ENCODE data around the gene MYCBP2. TPM values are rescaled to one million over a fixed set of nuclear protein-coding genes. Genes with fewer than 3 reads are reported as not detected.
"Not testable (repeated sequence)": the region's sequence is repeated elsewhere in the genome, so short reads cannot be mapped to it uniquely, and the experiment has no call there.

Gene MYCBP2
- total RNA-seq, 1 donor from 2014 or later, result 71.3 TPM

DNA sequence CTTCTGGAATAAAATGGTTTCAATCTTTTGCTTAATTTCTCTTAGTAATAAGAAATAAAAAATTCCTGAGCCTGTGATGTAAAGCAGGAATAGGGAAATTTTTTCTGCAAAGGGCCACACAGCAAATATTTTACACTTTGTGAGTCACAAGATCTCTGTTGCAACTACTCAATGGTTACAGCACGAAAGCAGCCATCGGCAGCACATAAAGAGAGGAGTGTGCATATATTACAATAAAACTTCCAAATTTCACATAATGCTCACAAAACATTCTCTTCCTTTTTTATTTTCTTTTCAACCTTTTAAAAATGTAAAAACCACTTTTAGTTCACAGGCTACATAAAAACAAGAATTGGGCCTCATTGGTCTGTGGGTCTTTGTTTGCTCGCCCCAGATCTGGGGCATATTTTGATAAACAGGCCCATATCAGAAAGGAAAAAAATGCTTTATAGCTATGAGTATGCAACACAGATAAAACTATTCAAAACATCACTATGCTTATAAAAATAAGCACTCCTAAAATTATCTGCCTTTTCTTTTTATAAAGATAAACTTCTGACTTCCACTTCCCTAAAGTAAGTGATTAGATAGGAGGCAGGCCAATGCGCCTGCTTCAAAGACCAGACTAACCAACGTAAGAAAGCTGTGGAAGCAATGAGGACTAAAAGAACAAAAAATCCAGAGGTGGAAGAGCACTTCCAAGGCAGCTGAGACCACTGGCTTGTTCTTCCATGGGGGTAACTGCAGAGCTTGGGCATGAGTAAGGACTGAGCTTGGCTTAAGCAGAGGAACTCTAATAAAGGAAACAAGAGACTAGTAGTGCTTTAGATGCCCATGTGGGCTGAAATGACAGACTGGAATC is 26.5 kb downstream of the MYCBP2 start:
- no peak for DNase-seq (ENCODE audit: low read depth)

DNA sequence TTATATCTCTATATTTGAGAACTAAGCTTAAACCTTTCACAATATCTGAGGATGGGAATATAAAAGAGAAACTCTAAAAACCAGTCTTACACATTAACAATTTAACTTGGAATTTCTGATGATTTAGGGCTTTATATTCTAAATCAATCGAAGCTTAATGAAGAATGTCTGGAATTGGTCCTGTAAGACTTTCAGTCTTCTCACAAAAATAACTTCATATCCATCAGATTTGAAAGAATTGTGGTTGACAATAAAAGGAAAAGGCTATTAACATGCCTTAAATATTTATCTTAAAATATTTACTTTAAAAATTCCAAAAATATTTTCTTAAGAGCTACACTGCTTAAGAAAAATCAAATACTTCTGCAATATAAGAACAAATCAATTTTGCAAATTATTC is 27.3 kb downstream of the MYCBP2 start:
- no peak for DNase-seq (ENCODE audit: low read depth)

DNA sequence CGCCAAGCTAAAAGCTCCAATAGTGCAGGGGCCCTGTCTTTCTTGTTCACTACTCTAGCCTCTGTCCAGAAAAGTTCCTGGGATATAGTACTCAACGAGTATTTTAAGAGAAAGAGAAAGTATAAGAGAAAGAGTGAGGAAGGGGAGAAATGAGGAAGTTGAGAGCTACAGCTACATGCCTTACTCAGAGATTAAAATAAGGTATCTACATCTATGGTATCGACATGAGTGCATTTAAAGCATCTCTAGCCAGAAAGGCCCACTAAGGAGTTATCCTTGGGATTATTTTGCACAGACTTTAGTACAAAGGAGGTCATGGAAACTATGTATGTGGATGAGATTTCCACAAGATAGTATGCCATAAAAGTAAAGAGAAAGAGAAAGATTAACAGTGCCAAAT is 28.5 kb downstream of the MYCBP2 start:
- no peak for DNase-seq (ENCODE audit: low read depth)

- DNase-seq (ENCODE audit: low read depth), result no peak
Measured at GRCh38 chr13:77291774-77292173, 35.1 kb downstream of the MYCBP2 start.

DNA sequence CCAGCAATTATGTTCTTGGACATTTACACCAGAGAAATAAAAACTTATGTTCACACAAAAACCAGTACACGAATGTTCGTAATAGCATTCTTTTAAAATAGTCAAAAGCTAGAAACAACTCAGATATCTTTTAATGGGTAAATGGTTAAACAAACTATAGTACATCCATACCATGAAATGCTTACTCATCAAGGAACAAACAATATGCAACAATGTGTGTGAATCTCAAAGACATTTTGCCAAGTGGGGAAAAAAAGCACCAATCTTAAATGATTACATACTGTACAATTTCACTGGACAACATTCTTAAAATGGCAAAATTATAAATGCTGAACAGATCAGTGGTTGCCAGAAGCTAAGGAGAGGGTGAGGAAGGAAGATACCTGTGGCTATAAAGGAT is 36.6 kb downstream of the MYCBP2 start:
- no peak for DNase-seq (ENCODE audit: low read depth)

- DNase-seq (ENCODE audit: low read depth), result no peak
Measured at GRCh38 chr13:77289851-77290250, 37.0 kb downstream of the MYCBP2 start.

DNA sequence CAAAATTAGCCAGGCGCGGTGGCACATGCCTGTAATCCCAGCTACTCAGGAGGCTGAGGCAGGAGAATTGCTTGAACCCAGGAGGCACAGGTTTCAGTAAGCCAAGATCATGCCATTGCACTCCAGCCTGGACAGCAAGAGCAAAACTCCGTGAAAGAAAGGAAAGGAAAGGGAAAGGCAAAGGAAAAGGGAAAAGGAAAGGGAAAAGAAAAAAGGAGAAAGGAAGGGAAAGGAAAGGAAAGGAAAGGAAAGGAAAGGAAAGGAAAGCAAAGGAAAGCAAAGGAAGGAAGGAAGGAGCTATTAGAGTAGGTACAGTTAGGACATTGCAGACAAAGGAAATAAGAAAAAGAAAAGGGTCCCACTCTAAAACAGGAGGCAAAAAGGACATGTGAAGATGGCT is 41.3 kb downstream of the MYCBP2 start:
- DNase-seq (ENCODE audit: low read depth), result not testable (repeated sequence)

DNA sequence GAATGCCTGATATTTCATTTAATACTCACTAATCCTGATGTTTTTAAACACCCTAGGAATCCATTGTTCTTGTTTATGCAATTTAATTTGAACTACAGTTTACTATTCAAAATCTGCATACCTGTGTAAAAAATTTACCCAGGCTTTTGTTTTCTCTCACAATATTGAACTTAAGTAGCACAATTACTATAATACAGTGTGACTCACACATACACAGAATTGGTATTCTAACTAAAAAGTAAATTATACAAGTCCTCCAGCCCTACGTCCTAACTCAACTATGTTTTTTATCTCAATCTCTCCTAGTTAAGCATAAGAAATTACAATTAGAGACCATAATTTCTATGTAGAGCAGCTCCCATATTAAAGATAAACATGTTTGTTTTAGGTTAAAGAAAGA is 41.8 kb downstream of the MYCBP2 start:
- DNase-seq (ENCODE audit: low read depth), result no peak

DNA sequence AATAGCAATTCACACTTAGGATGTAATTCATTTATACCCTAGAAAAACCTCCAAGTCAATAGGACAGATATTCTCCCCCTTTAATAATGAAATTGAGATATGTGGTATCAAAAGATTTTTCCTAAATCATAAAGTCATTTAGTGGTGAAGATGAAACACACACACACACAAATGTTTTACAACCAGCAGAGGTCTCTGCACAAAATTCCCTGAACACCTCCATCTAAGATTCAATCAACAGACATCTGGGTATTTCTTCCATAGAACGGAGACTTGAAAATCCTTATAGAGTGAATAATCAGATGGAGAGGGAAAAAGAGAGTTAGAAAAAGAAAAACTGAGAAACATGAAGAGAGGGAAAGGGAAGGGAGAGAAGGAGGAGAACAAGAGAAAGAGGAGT is 52.8 kb downstream of the MYCBP2 start:
- no peak for DNase-seq (ENCODE audit: low read depth)

GRCh38 chr13:77269141-77269540 is 57.8 kb downstream of the MYCBP2 start:
- DNase-seq (ENCODE audit: low read depth), result no peak

DNA sequence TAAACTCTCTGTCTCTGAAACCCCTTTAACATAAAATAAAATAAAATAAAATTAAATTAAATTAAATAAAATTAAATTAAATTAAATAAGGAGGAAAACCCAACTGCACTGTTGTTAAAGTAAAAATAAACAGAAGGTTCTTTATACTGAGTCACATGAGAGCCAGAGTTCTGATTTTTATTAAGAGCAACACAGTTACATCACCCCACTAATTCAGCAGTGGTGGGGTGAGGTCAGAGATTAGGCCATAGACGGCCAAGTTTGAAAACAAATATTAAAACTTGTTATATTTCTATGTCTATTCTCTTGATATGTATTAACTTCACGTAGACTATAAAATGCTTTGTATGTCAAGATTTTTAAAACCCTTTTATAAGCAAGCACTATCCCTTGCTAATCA is 59.5 kb downstream of the MYCBP2 start:
- DNase-seq (ENCODE audit: low read depth), result no peak

DNA sequence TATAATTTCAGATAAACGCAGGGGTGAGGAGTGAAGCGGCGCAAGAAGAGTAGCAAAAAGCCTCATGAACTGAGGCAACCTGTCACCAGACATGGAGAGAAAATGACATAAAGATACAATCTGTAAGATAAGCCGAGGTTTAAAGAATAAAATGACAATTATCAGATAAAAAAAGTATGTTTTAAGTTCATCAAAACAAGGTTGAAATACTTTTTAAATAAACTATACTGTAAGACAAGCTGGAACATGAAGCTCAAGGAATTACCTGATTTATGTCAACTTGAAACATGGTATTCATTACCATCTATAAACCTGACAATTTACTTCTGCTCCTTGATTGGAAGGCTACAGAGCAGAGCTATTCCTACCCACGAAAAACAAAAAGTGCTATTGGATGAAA is 61.6 kb downstream of the MYCBP2 start:
- DNase-seq (ENCODE audit: low read depth), result no peak

- no peak for DNase-seq (ENCODE audit: low read depth)
Measured at GRCh38 chr13:77262198-77262597, 64.7 kb downstream of the MYCBP2 start.

- no peak for DNase-seq (ENCODE audit: low read depth)
Measured at GRCh38 chr13:77250975-77251374, 75.9 kb downstream of the MYCBP2 start.

DNA sequence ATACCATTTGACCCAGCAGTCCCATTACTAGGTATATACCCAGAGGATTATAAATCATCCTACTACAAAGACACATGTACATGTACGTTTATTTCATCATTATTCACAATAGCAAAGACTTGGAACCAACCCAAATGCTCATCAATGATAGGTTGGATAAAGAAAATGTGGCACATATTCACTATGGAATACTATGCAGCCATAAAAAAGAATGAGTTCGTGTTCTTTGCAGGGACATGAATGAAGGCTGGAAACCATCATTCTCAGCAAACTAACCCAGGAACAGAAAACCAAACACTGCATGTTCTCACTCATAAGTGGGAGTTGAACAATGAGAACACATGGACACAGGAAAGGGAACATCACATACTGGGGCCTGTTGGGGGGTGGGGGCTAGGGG is 81.7 kb downstream of the MYCBP2 start:
- DNase-seq (ENCODE audit: low read depth), result not testable (repeated sequence)

GRCh38 chr13:77239312-77239711 is 87.6 kb downstream of the MYCBP2 start:
- no peak for DNase-seq (ENCODE audit: low read depth)

- no peak for DNase-seq (ENCODE audit: low read depth)
Measured at GRCh38 chr13:77235456-77236022, 91.4 kb downstream of the MYCBP2 start.

DNA sequence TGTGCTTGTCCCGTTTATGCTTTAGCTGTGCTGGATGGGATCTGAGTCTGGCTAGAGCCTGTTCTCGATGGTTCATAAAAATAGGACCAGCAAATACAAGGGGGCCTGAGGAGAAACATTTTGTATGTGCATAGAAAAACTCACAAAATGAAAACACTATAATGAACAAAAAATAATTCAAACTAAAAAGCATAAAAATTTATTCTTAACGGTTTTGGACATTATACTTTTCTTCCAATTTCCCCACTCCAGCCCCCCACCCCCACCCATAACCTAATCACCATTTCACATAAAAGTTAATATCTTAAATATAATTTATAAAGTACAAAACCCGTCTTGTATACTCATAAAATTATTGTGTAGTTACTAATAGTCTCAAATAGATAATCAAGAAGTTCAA is 93.7 kb downstream of the MYCBP2 start:
- DNase-seq (ENCODE audit: low read depth), result no peak

- no peak for DNase-seq (ENCODE audit: low read depth)
Measured at GRCh38 chr13:77230560-77230959, 96.3 kb downstream of the MYCBP2 start.

DNA sequence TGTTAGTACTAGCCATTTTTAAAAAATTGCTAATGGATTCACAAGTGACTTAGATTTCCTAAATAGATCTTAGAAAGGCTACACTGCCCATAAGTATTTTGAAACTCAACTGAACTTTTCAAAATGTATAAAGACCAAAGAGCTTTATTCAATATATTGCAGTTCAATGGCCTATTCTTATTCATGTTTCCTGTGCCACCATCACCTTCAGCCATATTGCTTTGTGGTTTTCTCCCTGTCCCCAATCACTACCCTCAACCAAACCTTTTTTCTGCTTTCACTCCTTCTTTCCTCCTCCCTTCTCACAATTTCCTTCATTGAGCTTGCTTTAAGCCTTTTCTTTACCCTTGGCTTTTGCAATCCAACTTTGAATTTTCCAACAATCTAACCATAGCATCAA is 100.9 kb downstream of the MYCBP2 start:
- DNase-seq (ENCODE audit: low read depth), result no peak

GRCh38 chr13:77222909-77223308 is 104.0 kb downstream of the MYCBP2 start:
- DNase-seq (ENCODE audit: low read depth), result no peak

DNA sequence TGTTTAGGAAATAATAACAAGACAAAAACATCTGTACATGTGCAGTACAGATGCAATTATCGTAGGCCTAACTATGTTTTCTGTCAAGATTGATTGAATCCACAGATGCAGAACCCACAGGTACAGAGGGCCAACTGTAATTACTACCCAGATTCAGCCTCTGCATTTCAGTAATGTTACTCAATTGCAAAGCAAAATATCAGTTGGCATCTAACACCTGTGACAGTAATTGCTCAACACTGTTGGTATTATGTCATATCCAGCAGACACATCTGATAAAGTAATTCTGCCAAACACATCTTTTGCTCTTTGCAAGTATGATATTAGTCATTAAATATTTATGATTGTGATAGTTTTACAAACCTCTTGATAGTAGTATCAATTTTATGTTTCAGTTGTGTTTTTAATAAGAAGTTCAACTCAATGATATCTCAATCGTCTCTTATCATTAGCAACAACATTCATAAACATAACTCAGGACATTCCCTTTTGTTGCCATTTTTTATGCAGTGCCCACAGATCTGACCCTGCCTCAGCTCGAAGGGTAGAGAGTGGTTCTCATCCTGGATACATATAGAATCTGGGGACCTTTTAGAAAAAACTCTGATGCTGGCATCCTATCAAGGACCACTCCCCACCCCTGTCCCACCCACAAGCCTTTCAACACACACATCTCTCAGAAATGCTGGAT is 104.7 kb downstream of the MYCBP2 start:
- DNase-seq (ENCODE audit: low read depth), result peak; percentile 2

Measured in myocyte (in vitro differentiated cells).